ENCODE data around the gene C1QL1. TPM values are rescaled to one million over a fixed set of nuclear protein-coding genes. Genes with fewer than 3 reads are reported as not detected.

Gene C1QL1
- total RNA-seq, 1 donor from 2014 or later, result 0.45 TPM

DNA sequence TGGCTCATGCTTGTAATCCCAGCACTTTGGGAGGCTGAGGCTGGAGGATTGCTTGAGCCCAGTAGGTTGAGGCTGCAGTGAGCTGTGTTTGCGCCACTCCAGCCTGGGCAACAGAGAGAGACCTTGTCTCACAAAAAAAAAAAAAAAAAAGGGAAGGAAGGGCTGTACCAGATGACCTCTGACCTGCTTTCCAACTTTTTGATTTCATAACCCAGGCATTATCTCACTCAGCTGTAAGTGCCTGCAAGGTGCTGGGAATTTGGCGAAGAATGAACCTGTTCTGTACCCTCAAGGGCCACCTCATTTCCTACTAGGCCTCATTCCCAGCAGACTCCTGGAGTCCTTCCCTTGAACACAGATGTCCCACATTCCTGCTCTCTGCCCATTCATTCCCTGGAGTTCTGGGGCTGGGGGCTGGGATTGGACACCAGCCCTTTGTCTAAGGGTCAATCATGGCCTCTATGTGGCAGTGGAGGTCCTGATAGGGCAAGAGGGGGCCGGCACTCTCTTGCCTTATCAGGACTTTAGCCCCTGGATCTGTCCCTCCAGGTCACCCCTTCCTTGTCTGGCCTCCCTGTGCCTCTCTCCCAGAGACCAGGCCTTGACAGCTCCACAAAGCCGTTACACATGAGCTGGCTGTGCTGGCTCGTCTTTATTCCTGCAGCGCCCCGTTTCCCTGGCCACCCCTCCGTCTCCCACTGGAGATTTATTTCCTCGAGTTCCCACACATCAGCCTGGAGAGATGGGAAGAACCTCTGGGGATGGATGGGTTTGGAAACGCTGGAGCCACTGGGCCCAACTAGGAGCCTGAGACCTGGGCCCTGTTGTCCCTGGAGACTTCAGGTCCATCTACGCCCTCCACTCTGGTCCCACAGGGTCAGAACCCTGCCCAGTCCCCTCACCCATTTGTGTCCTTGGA lies 52.0 kb downstream of the C1QL1 start:
- intact Hi-C loops (cut with micrococcal nuclease), result no loop called here

DNA sequence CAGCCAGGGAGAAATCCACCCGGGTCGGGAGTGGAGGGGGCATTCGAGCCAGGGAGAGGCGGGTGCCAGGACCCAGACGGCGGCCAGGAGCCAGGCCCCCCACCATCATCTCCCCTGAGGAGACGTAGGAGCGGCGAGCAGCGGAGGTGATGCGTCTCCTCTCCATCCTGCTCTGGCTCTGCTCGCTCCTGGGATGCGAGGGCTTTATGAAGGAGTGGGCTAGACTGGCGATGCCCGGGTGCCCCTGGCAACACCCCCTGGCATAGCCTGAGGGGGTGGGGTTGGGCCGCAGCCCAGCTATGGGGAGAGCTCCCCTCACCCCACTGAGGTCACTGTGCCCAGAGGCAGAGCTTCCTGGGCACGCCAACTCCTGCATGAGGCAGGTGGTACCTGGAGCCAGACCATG lies 52.8 kb downstream of the C1QL1 start, which contains the start of gene GFAP:
Gene GFAP (minus strand): TSS at position 180 of the 406 bp plus-strand sequence. CDS start 14 bp downstream, at position 166.
- intact Hi-C loops (cut with micrococcal nuclease), result no loop called here

DNA sequence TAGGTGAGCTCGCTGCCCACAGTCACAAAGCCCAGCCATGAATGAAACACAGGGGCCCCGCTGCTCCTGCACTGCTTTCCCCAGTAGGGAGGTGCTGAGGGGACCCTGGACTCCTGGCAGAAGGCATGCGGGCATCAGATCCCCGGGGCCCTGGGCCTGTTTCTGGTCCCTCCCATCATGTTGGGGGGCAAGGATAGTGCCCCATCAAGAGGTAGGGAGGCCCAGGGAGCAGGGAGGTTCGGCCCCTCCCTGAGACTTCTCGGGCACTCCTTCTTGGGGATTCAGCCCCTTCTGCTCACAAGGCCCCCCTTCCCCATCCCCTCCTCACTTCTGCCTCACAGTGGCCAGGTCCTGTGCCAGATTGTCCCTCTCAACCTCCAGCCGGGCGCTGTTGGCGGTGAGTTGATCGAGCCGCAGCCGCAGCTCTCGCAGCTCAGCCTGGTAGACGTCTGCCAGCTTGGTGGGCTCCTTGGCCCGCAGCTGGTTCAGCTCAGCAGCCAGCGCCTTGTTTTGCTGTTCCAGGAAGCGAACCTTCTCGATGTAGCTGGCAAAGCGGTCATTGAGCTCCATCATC lies 53.3 kb downstream of the C1QL1 start:
- intact Hi-C loops (cut with micrococcal nuclease), result no loop called here

GRCh38 chr17:44914148-44914547 lies 54.0 kb downstream of the C1QL1 start:
- intact Hi-C loops (cut with micrococcal nuclease), result no loop called here

GRCh38 chr17:44913676-44914075 lies 54.4 kb downstream of the C1QL1 start:
- intact Hi-C loops (cut with micrococcal nuclease), result no loop called here

- intact Hi-C loops (cut with micrococcal nuclease), result no loop called here
Measured at GRCh38 chr17:44912763-44913544, 55.1 kb downstream of the C1QL1 start.

GRCh38 chr17:44911133-44912001 lies 56.7 kb downstream of the C1QL1 start:
- intact Hi-C loops (cut with micrococcal nuclease), result no loop called here

- intact Hi-C loops (cut with micrococcal nuclease), result no loop called here
Measured at GRCh38 chr17:44910231-44911106, 57.6 kb downstream of the C1QL1 start.

Other genes starting within 250 kb of the C1QL1 start
- gene ADAM11, start 209.3 kb downstream of the C1QL1 start, total RNA-seq, result 0.09 and 0.25 TPM in 2 replicates
- gene GJC1, start 138.0 kb downstream of the C1QL1 start, total RNA-seq, result 2.1 and 2.2 TPM in 2 replicates
- not detected in 2 replicates for gene HIGD1B, start 120.4 kb downstream of the C1QL1 start, total RNA-seq
- gene EFTUD2, start 68.9 kb downstream of the C1QL1 start, total RNA-seq, result 147 and 159 TPM in 2 replicates
- gene GFAP, start 52.8 kb downstream of the C1QL1 start, total RNA-seq, result not detected in 2 replicates
- gene KIF18B, start 20.5 kb downstream of the C1QL1 start, total RNA-seq, result 83.6 and 84.5 TPM in 2 replicates
- 28.6 and 28.7 TPM in 2 replicates for gene DCAKD, start 83.3 kb upstream of the C1QL1 start, total RNA-seq
- 122 and 125 TPM in 2 replicates for gene NMT1, start 93.0 kb upstream of the C1QL1 start, total RNA-seq
- 2.6 and 3.5 TPM in 2 replicates for gene PLCD3, start 164.2 kb upstream of the C1QL1 start, total RNA-seq
- gene ACBD4, start 167.4 kb upstream of the C1QL1 start, total RNA-seq, result 12.6 and 15.2 TPM in 2 replicates
- 33.3 and 35.4 TPM in 2 replicates for gene HEXIM1, start 180.2 kb upstream of the C1QL1 start, total RNA-seq
- 5.6 and 5.8 TPM in 2 replicates for gene HEXIM2, start 193.6 kb upstream of the C1QL1 start, total RNA-seq

All from T-helper 2 cell treated with Interferon-gamma antibody and Interleukin-4, amounts not matched to agents 100 ng/mL and 5 ng/mL, for 36 hours (primary cell).